ENCODE results near the gene NUDT14.

The NUDT14 gene
- 3.2 to 18.4 (median 7.0) reads per million in 17 experiments for total RNA-seq

- peak; percentile 51 to 88 (median 72) for DNase-seq
Measured at GRCh38 chr14:105180592-105181548, at the start of gene NUDT14. TSS of gene NUDT14 (minus strand) at chr14:105181312. CDS start at chr14:105181209, 103 bp downstream.

DNA sequence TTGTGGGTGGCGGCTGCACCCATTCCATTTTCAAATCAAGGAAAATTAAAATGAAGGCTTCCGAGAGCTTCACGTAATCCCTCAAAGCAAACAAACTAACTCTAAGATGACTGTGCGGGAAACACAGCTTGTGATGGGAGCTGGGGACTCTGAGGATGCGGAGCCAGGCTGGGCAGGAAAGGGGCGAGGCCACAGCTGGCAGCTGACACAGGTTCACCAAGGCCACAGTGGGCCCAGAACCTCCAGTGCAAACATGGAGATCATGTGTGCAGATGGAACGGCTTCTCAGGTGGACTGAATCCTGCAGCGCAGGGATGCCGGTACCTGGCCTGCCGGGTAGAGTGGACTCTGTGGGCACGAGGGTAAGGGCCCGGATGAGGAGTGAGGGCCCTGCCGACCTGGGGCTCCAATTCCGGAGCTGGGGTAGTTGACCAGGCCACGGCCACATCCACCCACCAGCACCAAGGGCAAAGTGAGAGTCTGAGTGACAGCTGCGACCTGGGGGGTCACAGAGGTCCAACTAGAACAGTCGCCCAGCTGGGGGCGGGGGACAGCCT is 48.1 kb upstream of the NUDT14 start:
- no peak for DNase-seq

DNA sequence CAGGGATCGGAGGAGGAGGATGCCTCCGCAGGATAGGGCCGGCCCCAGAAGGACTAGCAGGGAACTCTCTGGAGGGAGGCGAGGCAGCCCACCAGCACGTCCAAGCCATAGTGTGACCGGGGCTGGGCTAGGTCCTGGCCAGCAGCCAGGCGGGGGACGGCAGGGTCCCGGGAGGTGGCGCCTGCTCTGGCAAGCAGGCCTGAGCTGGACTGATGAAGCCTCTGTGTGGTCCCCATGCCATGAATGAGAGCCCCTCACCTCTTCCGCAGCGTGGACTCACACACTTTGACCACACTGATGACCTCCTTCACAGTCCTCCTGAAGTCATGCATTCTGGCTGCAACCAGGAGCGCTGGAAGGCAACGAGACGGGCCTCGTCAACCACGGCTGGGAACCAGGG is 47.5 kb upstream of the NUDT14 start:
- no peak for DNase-seq

- no peak for DNase-seq
Measured at GRCh38 chr14:105227346-105227745, 46.2 kb upstream of the NUDT14 start.

- DNase-seq: no peak
Measured at GRCh38 chr14:105226198-105226597, 45.1 kb upstream of the NUDT14 start.

DNA sequence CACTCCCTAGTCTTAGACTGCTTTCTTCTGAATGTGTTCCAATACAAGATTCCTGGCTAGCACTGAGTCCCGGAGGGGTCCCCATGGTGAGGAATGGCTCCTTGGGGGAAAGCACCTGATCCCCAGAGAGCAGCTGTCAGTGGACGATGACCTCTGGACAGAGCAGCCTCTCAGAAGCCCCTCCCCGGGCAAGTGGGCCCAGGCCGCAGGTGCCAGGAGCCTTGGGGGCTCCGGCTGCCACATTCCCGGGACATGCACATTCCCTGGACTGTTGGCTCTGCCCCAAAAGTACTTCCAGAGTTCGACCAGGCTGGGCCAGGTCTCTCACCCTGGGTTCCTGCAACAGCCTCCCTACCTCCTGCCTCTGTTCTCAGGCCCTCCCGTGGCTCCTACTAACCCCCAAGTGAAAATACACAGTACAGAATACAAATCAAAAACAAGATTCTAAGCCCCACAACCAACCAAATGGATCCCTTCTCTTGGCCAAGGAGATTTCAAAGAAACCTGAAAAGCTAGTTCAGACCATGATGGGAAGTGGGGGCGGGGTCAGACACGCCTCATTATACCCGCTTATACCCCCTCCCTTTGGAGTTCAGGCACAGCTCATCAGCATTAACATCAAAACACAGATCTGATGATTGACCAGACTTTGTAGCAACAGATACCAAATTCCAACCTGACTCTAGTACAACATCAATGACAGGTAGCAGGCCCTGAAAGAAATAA is 43.9 kb upstream of the NUDT14 start:
- no peak for DNase-seq

GRCh38 chr14:105223770-105224544 is 42.8 kb upstream of the NUDT14 start:
- DNase-seq: no peak

DNA sequence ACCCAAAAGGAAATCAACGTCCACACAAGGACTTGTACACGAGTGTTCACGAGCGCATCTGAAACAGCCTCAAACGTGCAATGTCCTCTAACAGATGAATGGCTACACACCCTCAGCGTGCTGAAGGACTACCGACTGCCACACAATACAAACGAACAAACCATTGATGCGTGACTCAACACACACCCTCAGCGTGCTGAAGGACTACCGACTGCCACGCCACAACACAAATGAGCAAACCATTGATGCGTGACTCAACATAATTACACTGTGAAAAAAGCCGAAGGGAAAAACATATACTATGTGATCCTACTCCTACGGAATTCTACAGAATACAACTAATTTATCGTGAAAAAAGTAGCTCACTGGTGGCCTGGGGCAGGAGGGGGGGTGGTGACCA is 42.1 kb upstream of the NUDT14 start:
- no peak for DNase-seq

DNA sequence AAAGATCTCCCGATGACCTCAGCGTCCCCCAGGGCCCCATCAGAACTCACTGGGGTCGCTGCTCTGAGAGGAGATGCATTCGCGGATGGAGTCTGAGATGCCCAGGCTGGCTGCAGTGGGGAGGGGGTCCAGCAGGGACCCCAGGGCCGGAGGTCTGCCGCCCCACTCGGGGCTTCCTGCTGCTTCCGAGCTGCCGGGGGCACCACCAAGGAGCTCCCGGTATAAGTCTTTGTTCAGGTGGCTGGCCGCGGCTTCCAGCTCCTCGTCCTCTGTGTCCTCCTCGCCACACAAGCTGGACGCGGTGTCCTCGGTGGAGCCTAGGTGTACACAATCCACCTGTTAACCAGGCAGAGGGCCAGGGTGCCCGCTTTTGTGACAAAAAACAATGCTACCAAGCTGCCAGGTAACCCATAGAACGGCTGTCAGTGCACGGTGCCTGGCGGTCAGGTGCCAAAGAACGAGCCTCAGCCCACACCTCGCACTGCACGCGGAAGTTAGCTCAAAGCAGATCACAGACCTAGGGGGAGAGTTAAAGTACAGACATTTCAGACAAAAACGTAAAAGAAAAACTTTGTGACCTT is 40.6 kb upstream of the NUDT14 start:
- DNase-seq: no peak

DNA sequence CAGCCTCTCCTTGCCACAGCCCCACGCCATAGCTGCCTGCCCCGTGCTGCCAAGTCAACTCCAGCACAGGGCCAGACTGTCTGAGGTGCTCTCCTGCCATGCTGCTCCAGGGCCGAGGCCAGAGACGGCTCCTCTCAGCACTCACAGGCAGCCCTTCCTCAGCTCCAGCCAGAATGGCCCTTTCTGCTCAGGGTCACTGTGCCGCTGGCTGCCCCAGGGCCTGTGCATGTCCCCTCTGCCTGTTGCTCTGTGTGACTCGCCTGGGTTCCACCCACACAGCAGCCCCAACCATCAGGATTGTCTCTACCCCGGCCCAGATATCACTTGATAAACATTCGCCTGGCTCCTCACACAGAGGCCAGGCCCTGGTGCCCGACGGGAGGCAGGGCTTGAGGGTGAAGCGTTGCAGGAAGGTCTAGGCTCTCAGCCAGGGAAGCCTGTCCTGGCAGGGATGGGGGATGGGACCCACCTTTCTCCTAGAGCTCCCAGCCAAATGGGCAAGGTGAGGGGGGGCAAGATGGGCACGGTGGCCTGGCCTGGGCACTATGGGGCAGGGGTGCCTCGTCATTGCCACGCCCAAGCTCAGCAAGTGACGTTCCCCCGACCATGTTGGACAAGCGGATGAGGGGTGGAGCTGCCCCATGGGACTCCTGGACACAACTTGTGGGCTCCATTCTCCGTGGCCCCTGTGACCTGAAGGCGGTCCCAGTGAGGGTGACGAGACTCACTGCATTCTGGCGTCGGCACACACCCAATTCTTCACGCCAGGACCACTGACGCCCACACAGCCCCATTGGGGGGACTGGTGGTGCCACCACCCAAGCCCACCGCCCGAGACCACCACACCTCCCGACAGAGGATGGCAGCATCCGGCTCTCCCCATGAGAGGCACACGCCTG is 39.8 kb upstream of the NUDT14 start:
- no peak for DNase-seq

- no peak for DNase-seq
Measured at GRCh38 chr14:105219753-105220152, 38.6 kb upstream of the NUDT14 start.

GRCh38 chr14:105219043-105219612 is 38.0 kb upstream of the NUDT14 start:
- no peak for DNase-seq

- DNase-seq: no peak
Measured at GRCh38 chr14:105218611-105219010, 37.5 kb upstream of the NUDT14 start.

- no peak for DNase-seq
Measured at GRCh38 chr14:105217774-105218173, 36.7 kb upstream of the NUDT14 start.

GRCh38 chr14:105216490-105217247 is 35.6 kb upstream of the NUDT14 start:
- no peak for DNase-seq

DNA sequence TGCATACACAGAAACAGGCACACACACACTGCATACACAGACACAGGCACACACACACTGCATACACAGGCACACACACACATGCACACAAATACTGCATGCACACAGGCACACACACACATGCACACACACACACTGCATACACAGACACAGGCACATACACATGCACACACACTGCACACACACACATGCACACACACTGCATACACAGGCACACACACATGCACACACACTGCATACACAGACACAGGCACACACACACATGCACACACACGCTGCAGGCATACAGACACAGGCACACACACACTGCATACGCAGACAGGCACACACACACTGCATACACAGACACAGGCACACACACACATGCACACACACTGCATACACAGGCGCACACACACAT is 34.5 kb upstream of the NUDT14 start:
- DNase-seq: no peak

GRCh38 chr14:105214324-105214915 is 33.3 kb upstream of the NUDT14 start:
- DNase-seq: no peak

GRCh38 chr14:105213361-105213760 is 32.2 kb upstream of the NUDT14 start:
- no peak for DNase-seq

- DNase-seq: no peak
Measured at GRCh38 chr14:105212541-105213300, 31.6 kb upstream of the NUDT14 start.
